ENCODE measurements around the gene MRTFB. TPM values are rescaled to one million over a fixed set of nuclear protein-coding genes. Genes with fewer than 3 reads are reported as not detected.

Gene MRTFB
- total and polyA plus RNA-seq, 2 of the 13 experiments (the other 11 are each of a cell fraction or from before 2014, with no cell fraction given): 11.4 to 14.0 TPM

DNA sequence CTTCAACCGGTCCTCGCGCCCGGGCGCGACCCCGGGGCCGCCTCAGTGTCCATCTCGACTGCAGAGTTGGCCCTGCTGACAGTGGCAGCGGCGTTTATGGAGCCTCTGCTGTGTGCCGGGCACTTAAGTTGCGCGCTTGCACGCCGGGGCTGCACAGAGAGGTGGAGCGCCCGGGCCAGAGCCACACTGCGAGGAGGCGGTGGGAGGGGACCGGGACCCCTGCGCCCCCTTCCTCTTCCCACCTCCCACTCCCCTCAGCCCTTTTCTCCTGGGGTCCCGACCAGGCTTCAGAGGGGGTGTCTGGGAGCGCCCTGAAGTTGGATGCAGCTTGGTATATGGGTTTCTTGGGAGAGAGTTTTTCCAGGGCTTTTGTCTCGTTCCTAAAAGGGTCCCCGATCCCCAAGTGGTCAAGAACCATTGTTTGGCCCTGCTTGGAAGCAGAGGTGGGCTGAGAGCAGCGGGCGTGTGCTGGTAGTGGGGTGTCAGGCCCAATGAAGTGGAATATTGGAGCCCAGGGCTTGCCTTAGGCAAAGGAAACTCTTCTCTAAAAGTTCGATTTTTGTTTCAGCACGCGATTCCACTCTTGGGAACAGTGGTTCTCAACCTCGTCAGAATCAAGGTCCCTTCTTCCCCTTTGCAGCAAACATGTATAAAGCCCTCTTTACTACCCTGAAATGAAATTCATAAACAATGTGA lies 605 bp downstream of the MRTFB start (continued):
- TF ChIP-seq RARG (CRISPR knock-in tag; IDR thresholded peaks at IDR 0.05; ENCODE audit: low read depth) (no peak), ERF (CRISPR knock-in tag; IDR thresholded peaks at IDR 0.05) (no peak), TBX2 (CRISPR knock-in tag; IDR thresholded peaks at IDR 0.05; ENCODE audit: borderline replicate concordance) (no peak; the same call in 1 of the 2 replicates), MAZ (IDR thresholded peaks at IDR 0.05; ENCODE audit: borderline replicate concordance, low read depth, low read length) (no peak), MAZ (CRISPR knock-in tag; IDR thresholded peaks at IDR 0.05; ENCODE audit: low read depth) (no peak), SCMH1 (CRISPR knock-in tag; IDR thresholded peaks at IDR 0.05; ENCODE audit: borderline replicate concordance) (no peak), ZNF550 (CRISPR knock-in tag; IDR thresholded peaks at IDR 0.05; ENCODE audit: borderline replicate concordance) (no peak), SALL1 (CRISPR knock-in tag; IDR thresholded peaks at IDR 0.05) (no peak; the same call in 1 of the 2 replicates), FLYWCH1 (CRISPR knock-in tag; IDR thresholded peaks at IDR 0.05) (no peak)
- TF ChIP-seq, protein P1, sequence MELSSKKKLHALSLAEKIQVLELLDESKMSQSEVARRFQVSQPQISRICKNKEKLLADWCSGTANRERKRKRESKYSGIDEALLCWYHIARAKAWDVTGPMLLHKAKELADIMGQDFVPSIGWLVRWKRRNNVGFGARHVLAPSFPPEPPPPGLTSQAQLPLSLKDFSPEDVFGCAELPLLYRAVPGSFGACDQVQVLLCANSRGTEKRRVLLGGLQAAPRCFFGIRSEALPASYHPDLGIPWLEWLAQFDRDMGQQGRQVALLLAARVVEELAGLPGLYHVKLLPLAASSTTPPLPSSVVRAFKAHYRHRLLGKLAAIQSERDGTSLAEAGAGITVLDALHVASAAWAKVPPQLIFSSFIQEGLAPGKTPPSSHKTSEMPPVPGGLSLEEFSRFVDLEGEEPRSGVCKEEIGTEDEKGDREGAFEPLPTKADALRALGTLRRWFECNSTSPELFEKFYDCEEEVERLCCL (CRISPR knock-in tag; IDR thresholded peaks at IDR 0.05; ENCODE audit: borderline replicate concordance): no peak
- TF ChIP-seq, protein P2, sequence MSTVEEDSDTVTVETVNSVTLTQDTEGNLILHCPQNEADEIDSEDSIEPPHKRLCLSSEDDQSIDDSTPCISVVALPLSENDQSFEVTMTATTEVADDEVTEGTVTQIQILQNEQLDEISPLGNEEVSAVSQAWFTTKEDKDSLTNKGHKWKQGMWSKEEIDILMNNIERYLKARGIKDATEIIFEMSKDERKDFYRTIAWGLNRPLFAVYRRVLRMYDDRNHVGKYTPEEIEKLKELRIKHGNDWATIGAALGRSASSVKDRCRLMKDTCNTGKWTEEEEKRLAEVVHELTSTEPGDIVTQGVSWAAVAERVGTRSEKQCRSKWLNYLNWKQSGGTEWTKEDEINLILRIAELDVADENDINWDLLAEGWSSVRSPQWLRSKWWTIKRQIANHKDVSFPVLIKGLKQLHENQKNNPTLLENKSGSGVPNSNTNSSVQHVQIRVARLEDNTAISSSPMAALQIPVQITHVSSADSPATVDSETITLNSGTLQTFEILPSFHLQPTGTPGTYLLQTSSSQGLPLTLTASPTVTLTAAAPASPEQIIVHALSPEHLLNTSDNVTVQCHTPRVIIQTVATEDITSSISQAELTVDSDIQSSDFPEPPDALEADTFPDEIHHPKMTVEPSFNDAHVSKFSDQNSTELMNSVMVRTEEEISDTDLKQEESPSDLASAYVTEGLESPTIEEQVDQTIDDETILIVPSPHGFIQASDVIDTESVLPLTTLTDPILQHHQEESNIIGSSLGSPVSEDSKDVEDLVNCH (CRISPR knock-in tag; IDR thresholded peaks at IDR 0.05): no peak
- TF ChIP-seq, protein P3, sequence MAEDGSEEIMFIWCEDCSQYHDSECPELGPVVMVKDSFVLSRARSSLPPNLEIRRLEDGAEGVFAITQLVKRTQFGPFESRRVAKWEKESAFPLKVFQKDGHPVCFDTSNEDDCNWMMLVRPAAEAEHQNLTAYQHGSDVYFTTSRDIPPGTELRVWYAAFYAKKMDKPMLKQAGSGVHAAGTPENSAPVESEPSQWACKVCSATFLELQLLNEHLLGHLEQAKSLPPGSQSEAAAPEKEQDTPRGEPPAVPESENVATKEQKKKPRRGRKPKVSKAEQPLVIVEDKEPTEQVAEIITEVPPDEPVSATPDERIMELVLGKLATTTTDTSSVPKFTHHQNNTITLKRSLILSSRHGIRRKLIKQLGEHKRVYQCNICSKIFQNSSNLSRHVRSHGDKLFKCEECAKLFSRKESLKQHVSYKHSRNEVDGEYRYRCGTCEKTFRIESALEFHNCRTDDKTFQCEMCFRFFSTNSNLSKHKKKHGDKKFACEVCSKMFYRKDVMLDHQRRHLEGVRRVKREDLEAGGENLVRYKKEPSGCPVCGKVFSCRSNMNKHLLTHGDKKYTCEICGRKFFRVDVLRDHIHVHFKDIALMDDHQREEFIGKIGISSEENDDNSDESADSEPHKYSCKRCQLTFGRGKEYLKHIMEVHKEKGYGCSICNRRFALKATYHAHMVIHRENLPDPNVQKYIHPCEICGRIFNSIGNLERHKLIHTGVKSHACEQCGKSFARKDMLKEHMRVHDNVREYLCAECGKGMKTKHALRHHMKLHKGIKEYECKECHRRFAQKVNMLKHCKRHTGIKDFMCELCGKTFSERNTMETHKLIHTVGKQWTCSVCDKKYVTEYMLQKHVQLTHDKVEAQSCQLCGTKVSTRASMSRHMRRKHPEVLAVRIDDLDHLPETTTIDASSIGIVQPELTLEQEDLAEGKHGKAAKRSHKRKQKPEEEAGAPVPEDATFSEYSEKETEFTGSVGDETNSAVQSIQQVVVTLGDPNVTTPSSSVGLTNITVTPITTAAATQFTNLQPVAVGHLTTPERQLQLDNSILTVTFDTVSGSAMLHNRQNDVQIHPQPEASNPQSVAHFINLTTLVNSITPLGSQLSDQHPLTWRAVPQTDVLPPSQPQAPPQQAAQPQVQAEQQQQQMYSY (CRISPR knock-in tag; IDR thresholded peaks at IDR 0.05): no peak
- TF ChIP-seq, protein P4, sequence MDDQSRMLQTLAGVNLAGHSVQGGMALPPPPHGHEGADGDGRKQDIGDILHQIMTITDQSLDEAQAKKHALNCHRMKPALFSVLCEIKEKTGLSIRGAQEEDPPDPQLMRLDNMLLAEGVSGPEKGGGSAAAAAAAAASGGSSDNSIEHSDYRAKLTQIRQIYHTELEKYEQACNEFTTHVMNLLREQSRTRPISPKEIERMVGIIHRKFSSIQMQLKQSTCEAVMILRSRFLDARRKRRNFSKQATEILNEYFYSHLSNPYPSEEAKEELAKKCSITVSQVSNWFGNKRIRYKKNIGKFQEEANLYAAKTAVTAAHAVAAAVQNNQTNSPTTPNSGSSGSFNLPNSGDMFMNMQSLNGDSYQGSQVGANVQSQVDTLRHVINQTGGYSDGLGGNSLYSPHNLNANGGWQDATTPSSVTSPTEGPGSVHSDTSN (CRISPR knock-in tag; IDR thresholded peaks at IDR 0.05; ENCODE audit: borderline replicate concordance): no peak
- TF ChIP-seq, protein P5, sequence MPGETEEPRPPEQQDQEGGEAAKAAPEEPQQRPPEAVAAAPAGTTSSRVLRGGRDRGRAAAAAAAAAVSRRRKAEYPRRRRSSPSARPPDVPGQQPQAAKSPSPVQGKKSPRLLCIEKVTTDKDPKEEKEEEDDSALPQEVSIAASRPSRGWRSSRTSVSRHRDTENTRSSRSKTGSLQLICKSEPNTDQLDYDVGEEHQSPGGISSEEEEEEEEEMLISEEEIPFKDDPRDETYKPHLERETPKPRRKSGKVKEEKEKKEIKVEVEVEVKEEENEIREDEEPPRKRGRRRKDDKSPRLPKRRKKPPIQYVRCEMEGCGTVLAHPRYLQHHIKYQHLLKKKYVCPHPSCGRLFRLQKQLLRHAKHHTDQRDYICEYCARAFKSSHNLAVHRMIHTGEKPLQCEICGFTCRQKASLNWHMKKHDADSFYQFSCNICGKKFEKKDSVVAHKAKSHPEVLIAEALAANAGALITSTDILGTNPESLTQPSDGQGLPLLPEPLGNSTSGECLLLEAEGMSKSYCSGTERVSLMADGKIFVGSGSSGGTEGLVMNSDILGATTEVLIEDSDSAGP (CRISPR knock-in tag; IDR thresholded peaks at IDR 0.05; ENCODE audit: borderline replicate concordance): no peak
- TF ChIP-seq, protein P6, sequence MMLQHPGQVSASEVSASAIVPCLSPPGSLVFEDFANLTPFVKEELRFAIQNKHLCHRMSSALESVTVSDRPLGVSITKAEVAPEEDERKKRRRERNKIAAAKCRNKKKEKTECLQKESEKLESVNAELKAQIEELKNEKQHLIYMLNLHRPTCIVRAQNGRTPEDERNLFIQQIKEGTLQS (CRISPR knock-in tag; IDR thresholded peaks at IDR 0.05): peak; percentile 44; the same call in 1 of the 2 replicates

All from HepG2 (cell line).